ENCODE data around the gene RHOA.
"Not testable (repeated sequence)": the region's sequence is repeated elsewhere in the genome, so short reads cannot be mapped to it uniquely, and the experiment has no call there.

RHOA gene

GRCh38 chr3:49371946-49372345, 39.8 kb downstream of the RHOA start:
- DNase-seq (ENCODE audit: low read depth in 2 of 3, low spot score in 1 of 3): no peak

DNA sequence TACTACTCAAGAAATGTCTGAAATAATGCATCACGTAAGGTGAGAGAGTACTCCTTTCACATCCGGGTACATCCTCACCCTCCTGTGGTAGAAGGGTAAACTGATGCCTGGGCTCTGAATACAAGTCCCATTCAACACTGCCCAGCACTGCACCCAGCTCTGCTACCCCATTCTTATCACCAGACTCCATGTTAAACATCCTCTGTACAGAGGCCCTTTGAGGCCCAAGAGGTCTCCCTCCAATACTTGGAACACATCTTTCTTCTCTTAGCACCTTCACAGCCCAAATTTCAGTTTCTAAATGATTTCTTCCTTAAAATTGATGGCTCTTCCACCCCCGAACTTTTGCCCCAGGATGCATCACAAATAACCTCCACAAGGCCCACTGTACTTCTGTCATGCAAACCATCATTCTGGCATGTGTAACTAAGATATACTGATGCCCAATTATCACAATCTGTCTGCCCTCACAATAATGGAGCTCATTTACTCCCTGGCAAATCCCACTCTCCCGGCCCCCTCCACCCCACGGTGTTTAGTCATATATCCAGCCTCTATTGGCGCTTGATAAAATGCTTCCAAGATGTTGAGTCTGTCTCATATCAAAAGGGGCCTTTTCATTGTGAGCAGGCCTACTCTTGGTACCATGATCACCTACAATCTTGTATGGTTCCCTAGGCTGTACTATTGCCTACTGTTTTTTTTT, 41.0 kb downstream of the RHOA start:
- DNase-seq (ENCODE audit: low read depth in 2 of 3, low spot score in 1 of 3): no peak

DNA sequence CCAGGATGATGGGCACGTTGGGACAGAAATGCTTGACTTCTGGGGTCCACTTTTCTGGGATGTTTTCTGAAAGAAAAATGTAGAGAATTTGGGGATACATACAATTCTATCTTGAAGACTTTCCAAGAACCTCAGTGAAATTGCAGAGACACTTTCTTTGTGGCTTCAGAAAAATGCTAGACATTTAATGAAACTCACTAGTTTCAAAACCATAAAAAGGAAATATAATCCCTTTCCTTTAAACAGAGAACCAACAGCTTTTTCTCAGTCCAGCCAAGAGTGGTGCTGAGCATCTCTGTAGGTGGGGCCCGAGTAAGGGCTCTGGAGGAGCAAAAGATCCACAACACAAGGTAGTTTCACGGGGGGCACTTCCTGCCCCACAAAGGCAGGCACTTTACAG, 49.2 kb downstream of the RHOA start:
- no peak for DNase-seq (ENCODE audit: low read depth in 2 of 3, low spot score in 1 of 3)

DNA sequence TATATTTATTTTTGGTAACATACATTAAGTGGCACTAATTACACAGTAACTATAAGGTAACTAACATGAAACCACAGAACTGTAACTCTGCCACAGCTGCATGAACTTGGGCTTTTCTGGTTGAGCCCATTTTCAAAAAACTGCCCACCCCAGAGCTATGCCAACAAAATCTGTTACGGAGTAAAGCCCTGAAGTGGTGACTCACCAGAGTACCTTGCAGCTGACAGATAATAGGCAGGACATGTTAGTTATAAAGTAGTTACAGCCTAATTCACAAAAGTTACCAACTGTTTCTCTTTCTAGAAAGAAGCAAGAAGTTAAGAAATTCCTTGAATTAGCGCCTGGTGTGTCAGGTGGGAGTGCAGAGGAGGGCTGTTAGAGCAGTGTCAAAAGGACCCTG, 52.2 kb downstream of the RHOA start:
- DNase-seq (ENCODE audit: low read depth in 2 of 3, low spot score in 1 of 3): no peak

GRCh38 chr3:49358884-49359225, 52.9 kb downstream of the RHOA start:
- no peak for DNase-seq (ENCODE audit: low read depth in 2 of 3, low spot score in 1 of 3)

- DNase-seq (ENCODE audit: low read depth in 2 of 3, low spot score in 1 of 3): peak; percentile 66 to 84 (median 76)
Measured at GRCh38 chr3:49358217-49358883, 53.4 kb downstream of the RHOA start, which contains the start of gene GPX1. Gene GPX1, minus strand, starts transcription at chr3:49358353. Its CDS starts 75 bp downstream, at chr3:49358278.

DNA sequence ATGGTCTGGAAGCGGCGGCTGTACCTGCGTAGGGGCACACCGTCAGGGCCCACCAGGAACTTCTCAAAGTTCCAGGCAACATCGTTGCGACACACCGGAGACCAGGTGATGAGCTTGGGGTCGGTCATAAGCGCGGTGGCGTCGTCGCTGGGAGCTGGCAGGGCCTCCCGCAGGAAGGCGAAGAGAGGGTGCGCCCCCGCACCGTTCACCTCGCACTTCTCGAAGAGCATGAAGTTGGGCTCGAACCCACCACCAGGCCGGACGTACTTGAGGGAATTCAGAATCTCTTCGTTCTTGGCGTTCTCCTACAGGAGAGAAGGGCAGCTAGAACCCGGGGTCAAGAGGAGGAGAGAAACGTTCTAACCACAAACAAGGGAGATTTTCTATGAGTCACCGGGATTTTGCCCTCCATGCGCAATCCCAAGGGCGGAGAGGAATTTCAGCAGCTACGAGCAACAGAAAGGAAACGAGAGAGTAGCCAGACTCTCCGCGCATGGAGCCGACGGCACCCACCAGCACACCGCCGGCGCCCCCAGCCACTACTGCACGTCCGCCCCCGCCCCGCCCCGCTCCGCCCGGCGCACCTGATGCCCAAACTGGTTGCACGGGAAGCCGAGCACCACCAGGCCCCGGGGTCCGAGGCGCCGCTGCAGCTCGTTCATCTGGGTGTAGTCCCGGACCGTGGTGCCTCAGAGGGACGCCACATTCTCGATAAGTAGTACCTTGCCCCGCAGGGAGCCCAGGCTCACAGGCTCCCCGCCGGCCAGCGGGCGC, 54.1 kb downstream of the RHOA start:
- peak in 2 of 3 donors; percentile 33 to 42 for DNase-seq (ENCODE audit: low read depth in 2 of 3, low spot score in 1 of 3)

- DNase-seq (ENCODE audit: low read depth in 2 of 3, low spot score in 1 of 3): not testable (repeated sequence)
Measured at GRCh38 chr3:49357095-49357442, 54.7 kb downstream of the RHOA start.

GRCh38 chr3:49352890-49353421, 58.8 kb downstream of the RHOA start:
- DNase-seq (ENCODE audit: low read depth in 2 of 3, low spot score in 1 of 3): no peak

DNA sequence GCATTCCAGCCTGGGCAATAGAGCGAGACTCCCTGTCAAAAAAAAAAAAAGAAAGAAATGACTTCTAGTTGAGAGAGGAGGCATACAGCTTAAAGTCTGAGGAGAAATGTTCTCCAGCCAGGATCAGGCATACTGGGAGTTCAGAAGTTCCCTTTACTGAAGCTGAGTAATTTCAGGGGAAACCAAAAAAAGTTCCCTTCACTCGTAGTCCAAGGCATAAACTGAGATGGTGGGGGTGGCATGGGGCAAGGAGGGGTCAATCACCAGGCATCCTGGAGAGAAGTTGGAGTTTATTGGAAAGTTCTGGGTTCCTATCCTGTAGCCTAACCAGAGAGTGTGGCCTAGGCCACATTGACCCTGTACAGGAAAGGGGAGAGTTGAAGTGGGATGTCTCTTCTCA, 59.5 kb downstream of the RHOA start:
- no peak for DNase-seq (ENCODE audit: low read depth in 2 of 3, low spot score in 1 of 3)

DNA sequence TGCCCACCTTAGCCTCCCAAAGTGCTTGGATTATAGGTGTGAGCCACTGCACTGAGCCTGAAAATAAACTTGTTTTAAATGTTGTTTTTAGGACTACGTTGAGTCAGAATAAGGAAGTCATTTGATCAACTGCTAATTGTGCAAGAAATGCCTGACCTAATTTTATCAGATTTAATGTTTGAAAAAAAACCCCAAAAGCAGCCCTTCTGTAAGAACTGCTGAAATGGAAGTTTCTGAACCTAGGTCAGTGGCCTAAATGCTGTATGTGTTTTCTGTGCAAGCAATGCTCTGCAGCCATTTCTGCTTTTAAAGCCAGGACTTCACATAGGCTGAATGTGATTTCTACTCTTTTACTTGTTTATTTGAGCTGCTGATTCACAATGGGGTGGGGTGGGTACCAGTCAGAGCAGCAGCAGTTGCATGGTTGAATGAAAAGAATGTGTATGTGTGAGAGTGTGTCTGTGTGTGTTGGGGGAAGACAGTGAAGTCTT, 60.2 kb downstream of the RHOA start:
- DNase-seq (ENCODE audit: low read depth in 2 of 3, low spot score in 1 of 3): no peak

DNA sequence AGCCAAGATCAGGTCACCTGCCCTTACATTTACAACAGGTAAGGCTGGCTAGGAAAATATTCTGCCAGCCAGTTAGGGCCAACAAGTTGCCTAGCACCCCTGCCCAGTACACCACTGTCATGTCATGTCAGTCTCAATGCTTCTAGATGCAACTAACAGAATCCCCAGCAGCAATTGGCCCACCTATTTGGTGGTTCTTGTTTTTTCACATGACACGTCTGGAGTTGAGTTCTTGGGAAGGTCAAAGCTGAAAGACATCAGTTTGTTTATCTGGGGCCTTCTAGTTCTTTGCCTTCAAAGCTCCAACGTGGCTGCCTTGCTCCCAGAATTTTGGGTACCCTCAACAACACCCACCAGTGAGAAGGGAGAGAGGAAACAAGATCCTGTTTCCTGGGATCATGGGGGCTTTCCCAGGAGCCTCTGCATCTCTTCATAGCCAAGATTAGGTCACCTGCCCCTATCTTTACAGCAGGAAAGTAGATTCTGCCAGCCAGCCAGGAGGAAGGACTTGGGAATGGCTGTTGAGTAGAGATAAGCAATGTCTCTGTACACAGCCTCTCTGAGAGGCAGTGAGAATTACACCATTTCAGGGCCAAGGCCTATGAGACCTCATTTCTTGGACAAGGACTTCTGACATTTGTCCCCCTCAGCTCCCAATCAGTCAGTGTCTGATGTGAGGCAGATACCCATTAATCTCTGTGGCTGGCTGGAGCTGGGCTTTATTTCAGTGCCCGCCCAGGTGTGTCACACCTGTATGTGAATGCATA, 62.2 kb downstream of the RHOA start:
- no peak for DNase-seq (ENCODE audit: low read depth in 2 of 3, low spot score in 1 of 3)

DNA sequence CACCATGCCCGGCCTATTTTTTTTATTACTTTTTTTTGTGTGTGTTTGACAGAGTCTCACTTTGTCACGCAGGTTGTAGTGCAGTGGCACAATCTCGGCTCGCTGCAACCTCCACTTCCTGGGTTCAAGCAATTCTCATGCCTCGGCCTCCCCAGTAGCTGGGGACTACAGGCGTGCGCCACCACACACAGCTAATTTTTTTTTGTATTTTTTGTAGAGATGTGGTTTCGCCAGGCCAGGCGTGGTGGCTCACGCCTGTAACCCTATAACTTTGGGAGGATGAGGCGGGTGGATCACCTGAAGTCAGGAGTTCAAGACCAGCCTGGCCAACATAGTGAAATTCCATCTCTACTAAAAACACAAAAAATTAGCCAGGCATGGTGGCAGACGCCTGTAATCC, 63.4 kb downstream of the RHOA start:
- DNase-seq (ENCODE audit: low read depth in 2 of 3, low spot score in 1 of 3): not testable (repeated sequence)

- no peak for DNase-seq (ENCODE audit: low read depth in 2 of 3, low spot score in 1 of 3)
Measured at GRCh38 chr3:49346797-49347251, 65.0 kb downstream of the RHOA start.

DNA sequence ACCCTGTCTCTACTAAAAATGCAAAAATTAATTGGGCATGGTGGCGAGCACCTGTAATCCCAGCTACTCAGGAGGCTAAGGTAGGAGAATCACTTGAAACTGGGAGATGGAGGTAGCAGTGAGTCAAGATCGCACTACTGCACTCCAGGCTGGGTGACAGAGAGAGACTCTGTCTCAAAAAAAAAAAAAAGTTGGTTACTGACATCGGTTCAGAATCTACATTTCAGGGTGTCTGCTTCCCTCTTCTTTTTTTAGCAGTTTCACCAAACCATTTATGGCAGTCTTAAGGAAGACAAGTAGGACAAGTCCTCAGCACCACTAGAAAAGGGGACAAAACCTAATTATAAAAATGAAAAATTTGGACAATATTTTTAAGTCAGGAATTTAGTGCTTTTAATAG, 68.6 kb downstream of the RHOA start:
- no peak for DNase-seq (ENCODE audit: low read depth in 2 of 3, low spot score in 1 of 3)

GRCh38 chr3:49341996-49342395, 69.8 kb downstream of the RHOA start:
- no peak for DNase-seq (ENCODE audit: low read depth in 2 of 3, low spot score in 1 of 3)

- peak; percentile 84 to 93 (median 93) for DNase-seq (ENCODE audit: low read depth in 2 of 3, low spot score in 1 of 3)
Measured at GRCh38 chr3:49339941-49340800, 71.6 kb downstream of the RHOA start, which contains the start of gene USP4. Gene USP4, minus strand, starts transcription at chr3:49340053. Its CDS starts 29 bp downstream, at chr3:49340024.

GRCh38 chr3:49339581-49339940, 72.2 kb downstream of the RHOA start:
- DNase-seq (ENCODE audit: low read depth in 2 of 3, low spot score in 1 of 3): no peak

DNA sequence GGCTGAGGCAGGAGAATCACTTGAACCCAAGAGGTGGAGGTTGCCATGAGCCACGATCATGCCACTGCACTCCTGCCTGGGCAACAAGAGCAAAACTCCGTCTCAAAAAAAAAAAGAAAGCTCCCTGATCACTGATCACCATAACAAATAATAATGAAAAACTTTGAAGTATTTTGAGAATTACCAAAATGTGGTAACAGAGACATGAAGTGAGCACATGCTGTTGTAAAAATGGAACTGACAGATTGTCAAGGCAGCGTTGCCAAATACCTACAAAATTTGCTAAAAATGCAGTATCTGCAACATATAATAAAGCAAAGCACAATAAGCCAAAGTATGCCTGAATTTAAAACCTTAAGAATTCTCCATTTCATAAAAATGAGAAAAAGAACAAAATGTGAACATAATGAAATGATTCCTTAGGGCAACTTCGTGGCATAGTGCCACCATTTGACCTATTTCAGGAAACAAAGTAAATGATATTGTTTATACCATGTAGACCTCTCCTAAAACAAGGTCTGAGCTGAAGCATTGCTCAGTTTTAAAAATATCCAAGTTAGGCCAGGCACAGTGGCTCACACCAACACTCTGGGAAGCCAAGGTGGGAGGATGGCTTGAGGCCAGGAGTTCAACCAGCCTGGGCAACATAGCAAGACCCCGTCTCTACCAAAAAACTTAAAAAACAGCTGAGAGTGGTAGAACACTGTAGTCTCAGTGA, 77.7 kb downstream of the RHOA start:
- DNase-seq (ENCODE audit: low read depth in 2 of 3, low spot score in 1 of 3): no peak

Measured in stimulated activated CD4-positive, alpha-beta T cell treated with anti-CD3 and anti-CD28 coated beads, Interleukin-12 subunit alpha, Interleukin-12 subunit beta, amount 100 ng/mL, for 48 hours (primary cell).